HG03521 (cell line): ENCODE data around the gene RPUSD4.
"Not testable (repeated sequence)": the region's sequence is repeated elsewhere in the genome, so short reads cannot be mapped to it uniquely, and the experiment has no call there.

ENCODE experiments used
- ATAC-seq: cut with Tn5 transposase; IDR thresholded peaks from one replicate; pipeline ENCODE4 v1.9.1; 2021; ENCODE audit warnings: mild to moderate bottlenecking, moderate library complexity; ENCODE audit not compliant: unreplicated experiment

The RPUSD4 gene

GRCh38 chr11:126211236-126212088 is at the start of gene RPUSD4, which contains the start of gene FAM118B:
RPUSD4 (minus strand) TSS chr11:126211650; CDS start chr11:126211638, 12 bp downstream.
FAM118B (plus strand) TSS chr11:126211782; CDS start chr11:126235002, 23,220 bp downstream.
- ATAC-seq = peak; percentile 93

GRCh38 chr11:126257764-126258163 is 46.3 kb upstream of the RPUSD4 start:
- no peak for ATAC-seq

- ATAC-seq = no peak
Measured at GRCh38 chr11:126257144-126257543, 45.7 kb upstream of the RPUSD4 start.

GRCh38 chr11:126256216-126256615 is 44.8 kb upstream of the RPUSD4 start:
- no peak for ATAC-seq

- ATAC-seq = not testable (repeated sequence)
Measured at GRCh38 chr11:126255507-126255906, 44.1 kb upstream of the RPUSD4 start.

GRCh38 chr11:126254819-126255218 is 43.4 kb upstream of the RPUSD4 start:
- no peak for ATAC-seq

GRCh38 chr11:126253265-126253664 is 41.8 kb upstream of the RPUSD4 start:
- no peak for ATAC-seq

- no peak for ATAC-seq
Measured at GRCh38 chr11:126246636-126247035, 35.2 kb upstream of the RPUSD4 start.

GRCh38 chr11:126233391-126233790 is 21.9 kb upstream of the RPUSD4 start:
- ATAC-seq = no peak

GRCh38 chr11:126232683-126233082 is 21.2 kb upstream of the RPUSD4 start:
- no peak for ATAC-seq

- ATAC-seq = no peak
Measured at GRCh38 chr11:126231725-126232459, 20.4 kb upstream of the RPUSD4 start.

- ATAC-seq = no peak
Measured at GRCh38 chr11:126229858-126230540, 18.5 kb upstream of the RPUSD4 start.

- ATAC-seq = no peak
Measured at GRCh38 chr11:126226334-126227084, 15.1 kb upstream of the RPUSD4 start.

- ATAC-seq = no peak
Measured at GRCh38 chr11:126225295-126225665, 13.8 kb upstream of the RPUSD4 start.

- ATAC-seq = no peak
Measured at GRCh38 chr11:126224647-126225294, 13.3 kb upstream of the RPUSD4 start.

GRCh38 chr11:126219547-126219946 is 8.1 kb upstream of the RPUSD4 start:
- ATAC-seq = no peak

- ATAC-seq = no peak
Measured at GRCh38 chr11:126217491-126217890, 6.0 kb upstream of the RPUSD4 start.

GRCh38 chr11:126216526-126217305 is 5.3 kb upstream of the RPUSD4 start:
- ATAC-seq = no peak

GRCh38 chr11:126214841-126215240 is 3.4 kb upstream of the RPUSD4 start:
- no peak for ATAC-seq
